HepG2 (cell line): Measurements from ENCODE around the gene NMBR. TPM values are rescaled to one million over a fixed set of nuclear protein-coding genes. Genes with fewer than 3 reads are reported as not detected.

Experiments used
- ATAC-seq: fragments of 200-7000 bp; cut with Tn5 transposase; 3 replicates; pipeline ENCODE4 v1.9.1; 2020; ENCODE audit warnings: mild to moderate bottlenecking, moderate library complexity
- BruUV-seq: library from RNA; stranded (reverse); fragments of 400-500 nt; replicated peaks from 2 replicates; lab custom pipeline; 2021; lab: Mats Ljungman, UMichigan
- CTCF ChIA-PET: fragments of 300-600 bp; formaldehyde crosslinking; extraction: SDS; loops from one replicate; lab custom pipeline; 2021; ENCODE audit warnings: low total read pairs, inconsistent platforms, low intra/inter-chr PET ratio; lab: Yijun Ruan, JAX
- POLR2A ChIA-PET: fragments of 350-600 bp; sonication (Branson Sonifier 250); formaldehyde crosslinking; loops from one replicate; lab custom pipeline; 2020; ENCODE audit warnings: antibody characterized with exemption, inconsistent platforms; lab: Yijun Ruan, JAX
- DNase-seq: peaks from one replicate; pipeline ENCODE4 v3.0.0-alpha.2; 2015; ENCODE audit warnings: low spot score
- FAIRE-seq: peaks from 3 replicates; lab custom pipeline; 2011; peaks lifted over from hg19 to GRCh38; lab: Jason Lieb, UNC
- H2AFZ ChIP-seq: one replicate; pipeline ENCODE4 v1.6.1; 2011; ENCODE audit warnings: low read length, inconsistent platforms
- H3K27ac ChIP-seq: fragments of 300-600 bp; 3 replicates; pipeline ENCODE4 v1.8.0; 2011; ENCODE audit warnings: mixed run types, mild to moderate bottlenecking, mixed read lengths, low read length, inconsistent platforms; ENCODE audit not compliant: insufficient read depth; ENCODE audit errors: extremely low read length
- H3K27me3 ChIP-seq, 2 experiments: fragments of 200-600 bp in 1 of 2; 2 replicates in 1 of 2; 3 replicates in 1 of 2; pipeline versions ENCODE4 v1.6.0 to v1.8.0; 2011; ENCODE audit warnings: low read length in 2 of 2, mild to moderate bottlenecking in 2 of 2, moderate library complexity in 2 of 2, inconsistent platforms in 1 of 2; ENCODE audit not compliant: insufficient read depth in 2 of 2, control insufficient read depth in 1 of 2
- H3K36me3 ChIP-seq, 2 experiments: fragments of 200-600 bp in 1 of 2; replicated peaks in 1 of 2; 2 replicates in 1 of 2; 3 replicates in 1 of 2; pipeline versions ENCODE4 v1.5.1 to v1.8.0; 2011; ENCODE audit warnings: low read length in 2 of 2, inconsistent platforms in 1 of 2; ENCODE audit not compliant: insufficient read depth in 2 of 2, control insufficient read depth in 1 of 2
- H3K4me1 ChIP-seq: 2 replicates; pipeline ENCODE4 v1.5.1; 2012; ENCODE audit warnings: low read length, inconsistent platforms; ENCODE audit not compliant: insufficient read depth
- H3K4me2 ChIP-seq: 2 replicates; pipeline ENCODE4 v1.6.0; 2011; ENCODE audit warnings: low read depth, low read length, inconsistent platforms
- H3K4me3 ChIP-seq, 3 experiments: fragments of 200-600 bp in 1 of 3; sonication (generic), shearing (Covaris generic) in 1 of 3; replicated peaks in 1 of 3; 2 replicates each; pipeline ENCODE4 v1.5.1; 2011 to 2016; ENCODE audit warnings: low read length in 3 of 3, inconsistent platforms in 2 of 3, low read depth in 2 of 3, mild to moderate bottlenecking in 2 of 3, control low read depth in 1 of 3, mixed read lengths in 1 of 3; ENCODE audit not compliant: insufficient read depth in 1 of 3
- H3K79me2 ChIP-seq: one replicate; pipeline ENCODE4 v1.6.1; 2011; ENCODE audit warnings: low read length, inconsistent platforms; ENCODE audit not compliant: insufficient read depth
- H3K9ac ChIP-seq: 2 replicates; pipeline ENCODE4 v1.6.0; 2011; ENCODE audit warnings: mild to moderate bottlenecking, low read depth, low read length, inconsistent platforms; ENCODE audit not compliant: insufficient read depth
- H3K9me3 ChIP-seq: 2 replicates; pipeline ENCODE4 v1.5.1; 2012; ENCODE audit warnings: mild to moderate bottlenecking, low read length
- H4K20me1 ChIP-seq: 2 replicates; pipeline ENCODE4 v1.6.0; 2011; ENCODE audit warnings: inconsistent platforms, mild to moderate bottlenecking, low read length, moderate library complexity; ENCODE audit not compliant: insufficient read depth
- BRD4 ChIP-seq: sonication (generic); formaldehyde crosslinking; IDR thresholded peaks from 2 replicates; pipeline ENCODE4 v1.4.0; 2020; ENCODE audit warnings: missing genetic modification reagents
- CEBPG ChIP-seq: IDR thresholded peaks from 2 replicates; pipeline ENCODE4 v1.6.1; 2016
- GZF1 ChIP-seq: sonication (generic); formaldehyde crosslinking; IDR thresholded peaks from 2 replicates; pipeline ENCODE4 v1.5.1; 2020; ENCODE audit warnings: mild to moderate bottlenecking, missing genetic modification reagents
- HOXD1 ChIP-seq: sonication (generic); formaldehyde crosslinking; IDR thresholded peaks from 2 replicates; pipeline ENCODE4 v1.5.0; 2020; ENCODE audit warnings: missing genetic modification reagents
- MED1 ChIP-seq: sonication (generic); formaldehyde crosslinking; IDR thresholded peaks from 2 replicates; pipeline ENCODE4 v1.4.0; 2020; ENCODE audit warnings: missing genetic modification reagents
- RFX1 ChIP-seq: fragments of 450-650 bp; IDR thresholded peaks from 2 replicates; pipeline ENCODE4 v1.6.1; 2017
- SMYD3 ChIP-seq: sonication (generic); formaldehyde crosslinking; IDR thresholded peaks from 2 replicates; pipeline ENCODE4 v1.8.1; 2023; ENCODE audit warnings: mild to moderate bottlenecking, missing genetic modification reagents
- SNAPC2 ChIP-seq: sonication (generic); formaldehyde crosslinking; IDR thresholded peaks from 2 replicates; pipeline ENCODE4 v1.8.1; 2022; ENCODE audit warnings: mild to moderate bottlenecking, missing genetic modification reagents
- SRSF1 ChIP-seq: fragments of 200-400 bp; formaldehyde crosslinking; optimal IDR thresholded peaks from 2 replicates; pipeline ENCODE3; 2017; ENCODE audit warnings: mild to moderate bottlenecking, low read depth, low read length, moderate library complexity
- ZFP36L2 ChIP-seq: sonication (generic); formaldehyde crosslinking; IDR thresholded peaks from 2 replicates; pipeline ENCODE4 v1.4.0; 2020; ENCODE audit warnings: missing genetic modification reagents
- ZFP82 ChIP-seq: sonication (generic); formaldehyde crosslinking; IDR thresholded peaks from 2 replicates; pipeline ENCODE4 v1.5.1; 2020; ENCODE audit warnings: mild to moderate bottlenecking, missing genetic modification reagents, borderline replicate concordance
- ZNF12 ChIP-seq: sonication (generic); formaldehyde crosslinking; IDR thresholded peaks from 2 replicates; pipeline ENCODE4 v1.5.0; 2020; ENCODE audit warnings: missing genetic modification reagents
- ZNF598 ChIP-seq: sonication (generic); formaldehyde crosslinking; IDR thresholded peaks from 2 replicates; pipeline ENCODE4 v1.5.1; 2020; ENCODE audit warnings: mild to moderate bottlenecking, missing genetic modification reagents, borderline replicate concordance
- ZNF766 ChIP-seq: sonication (generic); formaldehyde crosslinking; IDR thresholded peaks from 2 replicates; pipeline ENCODE4 v1.5.0; 2020; ENCODE audit warnings: missing genetic modification reagents, borderline replicate concordance
- ZNF768 ChIP-seq: sonication (generic); formaldehyde crosslinking; IDR thresholded peaks from 2 replicates; pipeline ENCODE4 v1.4.0; 2020; ENCODE audit warnings: missing genetic modification reagents
- WGBS: methylation state at CpG from one replicate; pipeline ENCODE4 v1.1.6; 2017; ENCODE audit warnings: low lambda C conversion rate; 5-methylcytosine and 5-hydroxymethylcytosine counted together
- in situ Hi-C: cut with HindIII; loops from 2 replicates; pipeline ENCODE4 v1.10.0; 2017; ENCODE audit warnings: low pct_unique_long_range_greater_than_20kb; ENCODE audit not compliant: extremely low pct_ligation_motif_present
- intact Hi-C: fragments of 100-400 bp; cut with micrococcal nuclease; formaldehyde crosslinking; loops from one replicate; pipeline ENCODE4 v1.10.0; 2022; ENCODE audit not compliant: unreplicated experiment
- polyA plus RNA-seq, 8 experiments: library from polyadenylated mRNA; depleted of rRNA in 3 of 8; stranded (reverse) in 7 of 8; unstranded in 1 of 8; fragments of >200 nt; fragmentation: Illumina TruSeq in 4 of 8; extraction: Trizol in 4 of 8; gene quantifications; 2 replicates each; pipeline versions ENCODE4 v1.2.1 to v1.2.3, GENCODE V29; 2011 to 2016; ENCODE audit warnings: low read depth in 4 of 8, missing spikeins in 1 of 8, mixed read lengths in 1 of 8; ENCODE audit not compliant: insufficient read depth in 1 of 8
- total RNA-seq, 5 experiments: library from RNA; depleted of rRNA; stranded (reverse); fragments of >200 nt; fragmentation: Illumina TruSeq; extraction: Trizol; gene quantifications; 2 replicates each; pipeline ENCODE4 v1.2.3, GENCODE V29; 2016; ENCODE audit warnings: low read depth in 1 of 5
- TF ChIP-seq, protein P1 (sequence below): sonication (generic); formaldehyde crosslinking; IDR thresholded peaks from 2 replicates; pipeline ENCODE4 v1.5.1; 2020; ENCODE audit warnings: mild to moderate bottlenecking, missing genetic modification reagents
- TF ChIP-seq, protein P2 (sequence below): sonication (generic); formaldehyde crosslinking; IDR thresholded peaks from 2 replicates; pipeline ENCODE4 v1.9.0; 2021; ENCODE audit warnings: missing genetic modification reagents, borderline replicate concordance
- TF ChIP-seq, protein P3 (sequence below): IDR thresholded peaks from 2 replicates; pipeline ENCODE4 v1.6.1; 2016

Gene NMBR
- total and polyA plus RNA-seq, 2 of the 13 experiments (the other 11 are each of a cell fraction or from before 2014, with no cell fraction given), result not detected

- ATAC-seq (no peak), FAIRE-seq (no peak), DNase-seq (no peak)
- no peaks in the 10 kb centered on the region for H3K9me3 ChIP-seq
- CTCF ChIA-PET, result no interaction called here
- no peak overlapping the region for H2AFZ ChIP-seq
- no peaks in the 10 kb centered on the region for H4K20me1 ChIP-seq
- in situ Hi-C loops, result no loop called here
- TF ChIP-seq, protein P1, sequence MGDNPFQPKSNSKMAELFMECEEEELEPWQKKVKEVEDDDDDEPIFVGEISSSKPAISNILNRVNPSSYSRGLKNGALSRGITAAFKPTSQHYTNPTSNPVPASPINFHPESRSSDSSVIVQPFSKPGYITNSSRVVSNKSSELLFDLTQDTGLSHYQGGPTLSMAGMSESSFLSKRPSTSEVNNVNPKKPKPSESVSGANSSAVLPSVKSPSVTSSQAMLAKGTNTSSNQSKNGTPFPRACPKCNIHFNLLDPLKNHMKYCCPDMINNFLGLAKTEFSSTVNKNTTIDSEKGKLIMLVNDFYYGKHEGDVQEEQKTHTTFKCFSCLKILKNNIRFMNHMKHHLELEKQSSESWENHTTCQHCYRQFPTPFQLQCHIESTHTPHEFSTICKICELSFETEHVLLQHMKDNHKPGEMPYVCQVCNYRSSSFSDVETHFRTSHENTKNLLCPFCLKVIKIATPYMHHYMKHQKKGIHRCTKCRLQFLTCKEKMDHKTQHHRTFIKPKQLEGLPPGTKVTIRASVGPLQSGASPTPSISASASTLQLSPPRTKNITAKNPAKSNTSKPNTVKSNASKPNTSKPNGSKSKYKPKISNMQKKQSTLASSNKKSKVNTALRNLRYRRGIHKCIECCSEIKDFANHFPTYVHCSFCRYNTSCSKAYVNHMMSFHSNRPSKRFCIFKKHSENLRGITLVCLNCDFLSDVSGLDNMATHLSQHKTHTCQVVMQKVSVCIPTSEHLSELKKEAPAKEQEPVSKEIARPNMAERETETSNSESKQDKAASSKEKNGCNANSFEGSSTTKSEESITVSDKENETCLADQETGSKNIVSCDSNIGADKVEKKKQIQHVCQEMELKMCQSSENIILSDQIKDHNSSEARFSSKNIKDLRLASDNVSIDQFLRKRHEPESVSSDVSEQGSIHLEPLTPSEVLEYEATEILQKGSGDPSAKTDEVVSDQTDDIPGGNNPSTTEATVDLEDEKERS (CRISPR knock-in tag), result no peak
- TF ChIP-seq, protein P2, sequence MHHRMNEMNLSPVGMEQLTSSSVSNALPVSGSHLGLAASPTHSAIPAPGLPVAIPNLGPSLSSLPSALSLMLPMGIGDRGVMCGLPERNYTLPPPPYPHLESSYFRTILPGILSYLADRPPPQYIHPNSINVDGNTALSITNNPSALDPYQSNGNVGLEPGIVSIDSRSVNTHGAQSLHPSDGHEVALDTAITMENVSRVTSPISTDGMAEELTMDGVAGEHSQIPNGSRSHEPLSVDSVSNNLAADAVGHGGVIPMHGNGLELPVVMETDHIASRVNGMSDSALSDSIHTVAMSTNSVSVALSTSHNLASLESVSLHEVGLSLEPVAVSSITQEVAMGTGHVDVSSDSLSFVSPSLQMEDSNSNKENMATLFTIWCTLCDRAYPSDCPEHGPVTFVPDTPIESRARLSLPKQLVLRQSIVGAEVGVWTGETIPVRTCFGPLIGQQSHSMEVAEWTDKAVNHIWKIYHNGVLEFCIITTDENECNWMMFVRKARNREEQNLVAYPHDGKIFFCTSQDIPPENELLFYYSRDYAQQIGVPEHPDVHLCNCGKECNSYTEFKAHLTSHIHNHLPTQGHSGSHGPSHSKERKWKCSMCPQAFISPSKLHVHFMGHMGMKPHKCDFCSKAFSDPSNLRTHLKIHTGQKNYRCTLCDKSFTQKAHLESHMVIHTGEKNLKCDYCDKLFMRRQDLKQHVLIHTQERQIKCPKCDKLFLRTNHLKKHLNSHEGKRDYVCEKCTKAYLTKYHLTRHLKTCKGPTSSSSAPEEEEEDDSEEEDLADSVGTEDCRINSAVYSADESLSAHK, result no peak
- TF ChIP-seq HOXD1 (CRISPR knock-in tag) (no peak), SMYD3 (CRISPR knock-in tag) (no peak), ZNF766 (CRISPR knock-in tag) (no peak), ZFP82 (CRISPR knock-in tag) (no peak), SNAPC2 (CRISPR knock-in tag) (no peak), BRD4 (CRISPR knock-in tag) (no peak), CEBPG (no peak), ZNF768 (no peak), ZNF598 (no peak), GZF1 (CRISPR knock-in tag) (no peak), MED1 (CRISPR knock-in tag) (no peak), ZFP36L2 (CRISPR knock-in tag) (no peak), ZNF12 (CRISPR knock-in tag) (no peak), SRSF1 (no peak), RFX1 (no peak)
- TF ChIP-seq, protein P3, sequence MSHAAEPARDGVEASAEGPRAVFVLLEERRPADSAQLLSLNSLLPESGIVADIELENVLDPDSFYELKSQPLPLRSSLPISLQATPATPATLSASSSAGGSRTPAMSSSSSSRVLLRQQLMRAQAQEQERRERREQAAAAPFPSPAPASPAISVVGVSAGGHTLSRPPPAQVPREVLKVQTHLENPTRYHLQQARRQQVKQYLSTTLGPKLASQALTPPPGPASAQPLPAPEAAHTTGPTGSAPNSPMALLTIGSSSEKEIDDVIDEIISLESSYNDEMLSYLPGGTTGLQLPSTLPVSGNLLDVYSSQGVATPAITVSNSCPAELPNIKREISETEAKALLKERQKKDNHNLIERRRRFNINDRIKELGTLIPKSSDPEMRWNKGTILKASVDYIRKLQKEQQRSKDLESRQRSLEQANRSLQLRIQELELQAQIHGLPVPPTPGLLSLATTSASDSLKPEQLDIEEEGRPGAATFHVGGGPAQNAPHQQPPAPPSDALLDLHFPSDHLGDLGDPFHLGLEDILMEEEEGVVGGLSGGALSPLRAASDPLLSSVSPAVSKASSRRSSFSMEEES (CRISPR knock-in tag), result no peak
- H3K79me2 ChIP-seq, result peaks cover 3% of the 10 kb centered on the region
- no peak overlapping the region for H3K27ac ChIP-seq
- H3K9ac ChIP-seq, result no peak overlapping the region
- 97% methylated on average over 2 of the region's 2 CpGs for WGBS
- H3K4me3 ChIP-seq, result no peak overlapping the region
- no peaks in the 10 kb centered on the region for H3K4me1 ChIP-seq
- POLR2A ChIA-PET, result no interaction called here
- no peaks in the 10 kb centered on the region for H3K27me3 ChIP-seq
- BruUV-seq, result no TSS peak
- peaks cover 0 to 12% of the 10 kb centered on the region in 2 experiments; a peak in 3 of 5 replicates for H3K36me3 ChIP-seq
- intact Hi-C loops, result no loop called here
- H3K4me2 ChIP-seq, result no peak overlapping the region
These were observed 42.1 kb upstream of the NMBR start for GRCh38 chr6:142189057-142189456.
